ENCODE results near the gene PERCC1. TPM values are rescaled to one million over a fixed set of nuclear protein-coding genes. Genes with fewer than 3 reads are reported as not detected.

PERCC1 gene
- 1 to 10 TPM in 1 of 4 donors, not detected in 3; 1.2 TPM for total RNA-seq

DNA sequence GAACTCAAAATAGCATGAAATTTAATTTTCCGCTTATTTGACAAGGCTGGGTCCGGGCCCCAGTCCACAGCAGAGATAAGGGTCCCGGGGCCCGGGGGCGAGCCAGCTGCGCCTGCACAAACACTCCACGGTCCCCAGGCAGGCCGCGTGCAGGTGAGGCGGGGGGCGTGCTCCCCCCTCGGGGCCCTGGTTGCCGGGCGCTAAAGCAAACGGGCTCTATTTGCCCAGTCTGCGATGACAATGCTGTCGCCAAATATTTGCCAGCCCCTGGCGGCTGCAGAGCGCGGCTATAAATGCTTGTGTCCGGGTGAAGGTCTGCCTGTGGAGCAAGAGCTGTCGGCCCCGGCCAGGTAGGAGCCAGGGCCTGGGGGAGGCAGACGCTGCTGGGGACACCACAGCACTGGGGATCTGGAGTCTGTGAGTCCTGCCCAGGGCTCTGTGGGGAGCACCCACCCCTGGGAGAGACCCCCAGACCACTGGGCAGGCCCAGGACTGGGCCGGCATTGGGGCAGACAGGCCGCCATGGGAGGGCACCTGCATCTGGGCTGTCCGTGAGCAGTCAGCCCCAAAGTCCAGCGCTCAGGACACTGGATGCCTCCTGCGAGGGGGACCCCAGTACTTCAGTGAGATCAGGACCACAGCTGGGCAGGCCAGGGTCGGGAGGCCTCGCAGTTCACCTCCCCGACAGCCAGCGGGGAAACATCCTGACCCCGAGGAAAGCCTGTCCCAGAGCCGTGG, at the start of gene PERCC1:
Gene PERCC1 (plus strand): TSS at position 320 of the 738 bp plus-strand sequence. CDS start 1,516 bp downstream, outside the sequence.
- peaks cover 0 to 4% (median 2%) of the 10 kb centered on the region in 4 donors for H3K4me1 ChIP-seq
- DNase-seq: no peak
- no peaks in the 10 kb centered on the region for H3K36me3 ChIP-seq
- peaks cover 19% of the 10 kb centered on the region for H3K27me3 ChIP-seq
- 55% methylated on average over 29 of the region's 35 CpGs; no CpG with 5 or more reads in 1 of the 2 donors for WGBS, 2 donors (ENCODE audit: low coverage in 1 of 2)
- TF ChIP-seq POLR2AphosphoS5 (IDR thresholded peaks at IDR 0.05) (no peak), EP300 (IDR thresholded peaks at IDR 0.05; ENCODE audit: low read depth) (no peak), POLR2A (IDR thresholded peaks at IDR 0.05) (no peak)
- TF ChIP-seq, protein P1, sequence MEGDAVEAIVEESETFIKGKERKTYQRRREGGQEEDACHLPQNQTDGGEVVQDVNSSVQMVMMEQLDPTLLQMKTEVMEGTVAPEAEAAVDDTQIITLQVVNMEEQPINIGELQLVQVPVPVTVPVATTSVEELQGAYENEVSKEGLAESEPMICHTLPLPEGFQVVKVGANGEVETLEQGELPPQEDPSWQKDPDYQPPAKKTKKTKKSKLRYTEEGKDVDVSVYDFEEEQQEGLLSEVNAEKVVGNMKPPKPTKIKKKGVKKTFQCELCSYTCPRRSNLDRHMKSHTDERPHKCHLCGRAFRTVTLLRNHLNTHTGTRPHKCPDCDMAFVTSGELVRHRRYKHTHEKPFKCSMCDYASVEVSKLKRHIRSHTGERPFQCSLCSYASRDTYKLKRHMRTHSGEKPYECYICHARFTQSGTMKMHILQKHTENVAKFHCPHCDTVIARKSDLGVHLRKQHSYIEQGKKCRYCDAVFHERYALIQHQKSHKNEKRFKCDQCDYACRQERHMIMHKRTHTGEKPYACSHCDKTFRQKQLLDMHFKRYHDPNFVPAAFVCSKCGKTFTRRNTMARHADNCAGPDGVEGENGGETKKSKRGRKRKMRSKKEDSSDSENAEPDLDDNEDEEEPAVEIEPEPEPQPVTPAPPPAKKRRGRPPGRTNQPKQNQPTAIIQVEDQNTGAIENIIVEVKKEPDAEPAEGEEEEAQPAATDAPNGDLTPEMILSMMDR (IDR thresholded peaks at IDR 0.05): no peak
- H3K27ac ChIP-seq: no peak within 1 kb of the TSS
- intact Hi-C loops (cut with DNase I; ENCODE audit: low total_unique reads): no loop called here
- no peaks in the 10 kb centered on the region for H3K9me3 ChIP-seq
- no peak within 1 kb of the TSS for H3K4me3 ChIP-seq
- in situ Hi-C loops (cut with MboI; ENCODE audit: low pct_ligation_motif_present in 1 of 4, low pct_unique_long_range_greater_than_20kb in 1 of 4, low sequenced_read_pairs in 3 of 4): no loop called here

DNA sequence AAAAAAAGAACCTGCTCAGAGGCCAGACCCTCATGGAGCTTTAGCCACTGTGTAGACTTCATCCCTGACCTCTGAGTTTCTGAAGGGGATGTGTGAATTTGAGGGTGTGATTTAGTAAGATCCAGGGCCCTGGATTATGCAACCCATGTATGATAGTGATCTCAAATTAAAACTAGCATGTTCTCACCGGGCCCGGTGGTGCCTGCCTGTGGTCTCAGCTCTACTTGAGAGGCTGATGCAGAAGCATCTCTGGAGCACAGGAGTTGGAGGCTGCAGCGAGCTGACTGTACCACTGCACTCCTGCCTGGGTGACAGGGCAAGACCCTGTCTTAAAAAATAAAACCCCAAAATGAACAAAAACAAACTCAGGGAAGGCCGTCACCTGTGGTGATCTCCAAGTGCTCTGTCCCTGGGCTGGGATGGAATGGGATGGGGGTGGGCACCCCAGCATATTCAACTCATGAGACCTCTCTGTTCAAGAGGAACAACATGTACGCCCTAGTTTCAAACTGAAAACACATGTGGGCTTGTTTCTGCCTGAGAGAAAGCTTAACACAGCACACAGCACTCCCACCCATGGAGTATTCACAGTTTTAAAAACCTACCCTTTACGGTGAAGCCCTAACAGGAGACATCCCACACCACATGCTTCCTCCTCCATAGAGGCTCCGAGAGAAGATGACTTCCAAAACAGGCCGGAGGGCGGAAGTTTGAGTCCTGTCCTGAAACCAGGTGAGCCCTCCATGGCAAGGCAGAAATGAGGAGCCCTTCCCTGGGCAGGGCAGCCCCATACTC, 49.1 kb upstream of the PERCC1 start:
- Histone ChIP-seq H3K9me3 (no peaks in the 10 kb centered on the region), H3K4me1 (peaks cover 10 to 19% (median 15%) of the 10 kb centered on the region in 4 donors), H3K4me3 (no peak overlapping the region), H3K27ac (no peak overlapping the region), H3K27me3 (no peaks in the 10 kb centered on the region), H3K36me3 (peaks cover 0 to 14% (median 2%) of the 10 kb centered on the region in 4 donors)
- DNase-seq: no peak
- no peak for TF ChIP-seq POLR2A (IDR thresholded peaks at IDR 0.05)
- no peak for TF ChIP-seq EP300 (IDR thresholded peaks at IDR 0.05; ENCODE audit: low read depth)
- TF ChIP-seq POLR2AphosphoS5 (IDR thresholded peaks at IDR 0.05): no peak
- TF ChIP-seq, protein P1 (IDR thresholded peaks at IDR 0.05): no peak
- intact Hi-C loops (cut with DNase I; ENCODE audit: low total_unique reads) (no loop called here), in situ Hi-C loops (cut with MboI; ENCODE audit: low pct_ligation_motif_present in 1 of 4, low pct_unique_long_range_greater_than_20kb in 1 of 4, low sequenced_read_pairs in 3 of 4) (no loop called here)
- WGBS, 2 donors (ENCODE audit: low coverage in 1 of 2): 83% methylated on average over 9 of the region's 9 CpGs; no CpG with 5 or more reads in 1 of the 2 donors

DNA sequence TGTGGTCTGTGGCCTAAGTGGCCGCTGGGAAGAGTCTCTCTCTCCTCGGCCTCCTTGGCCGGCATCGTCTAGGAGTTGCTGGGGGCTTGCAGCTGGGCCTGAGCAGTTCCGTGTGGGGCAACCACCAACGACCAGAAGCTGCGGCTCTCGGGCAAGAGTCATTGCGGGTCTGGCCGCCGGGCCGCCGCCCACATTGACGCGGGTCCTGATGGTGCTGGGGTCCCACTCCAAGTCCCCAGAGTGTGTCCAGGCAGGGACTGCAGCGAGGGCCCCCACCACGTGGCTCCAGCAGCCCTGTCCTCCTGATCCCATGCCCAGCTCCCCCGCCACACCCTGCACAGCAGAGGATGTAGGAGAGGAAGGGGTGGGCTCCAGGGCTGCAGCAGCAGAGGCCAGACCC, 47.3 kb upstream of the PERCC1 start:
- Histone ChIP-seq H3K9me3 (no peaks in the 10 kb centered on the region), H3K27me3 (no peaks in the 10 kb centered on the region), H3K4me1 (peaks cover 8 to 16% (median 11%) of the 10 kb centered on the region in 4 donors), H3K36me3 (peaks cover 0 to 14% (median 2%) of the 10 kb centered on the region in 4 donors), H3K4me3 (no peak overlapping the region), H3K27ac (no peak overlapping the region)
- WGBS, 2 donors (ENCODE audit: low coverage in 1 of 2): 93% methylated on average over 3 of the region's 18 CpGs; no CpG with 5 or more reads in 1 of the 2 donors
- no peak for DNase-seq
- TF ChIP-seq EP300 (IDR thresholded peaks at IDR 0.05; ENCODE audit: low read depth): no peak
- TF ChIP-seq POLR2AphosphoS5 (IDR thresholded peaks at IDR 0.05): no peak
- TF ChIP-seq, protein P1 (IDR thresholded peaks at IDR 0.05): no peak
- TF ChIP-seq POLR2A (IDR thresholded peaks at IDR 0.05): no peak
- intact Hi-C loops (cut with DNase I; ENCODE audit: low total_unique reads): no loop called here
- in situ Hi-C loops (cut with MboI; ENCODE audit: low pct_ligation_motif_present in 1 of 4, low pct_unique_long_range_greater_than_20kb in 1 of 4, low sequenced_read_pairs in 3 of 4): no loop called here

DNA sequence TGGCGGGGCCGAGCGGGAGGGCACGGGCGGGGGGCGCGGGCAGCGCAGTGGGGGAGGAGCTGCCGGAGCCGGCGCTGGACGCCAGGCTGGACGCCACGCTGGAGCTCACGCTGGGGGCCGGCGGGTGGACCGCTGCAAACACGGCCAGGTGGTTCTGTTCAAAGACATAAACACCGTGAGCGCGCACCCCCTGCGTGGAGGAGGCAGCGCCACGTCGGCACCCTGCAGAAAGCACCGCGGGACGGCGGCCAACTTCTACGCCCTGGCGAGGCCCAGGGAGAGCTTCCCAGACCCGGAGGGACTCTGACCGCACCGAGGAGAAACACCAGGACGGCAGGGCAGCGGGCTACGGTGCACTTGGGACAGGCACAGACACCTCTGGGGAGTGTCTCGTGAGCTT, 45.6 kb upstream of the PERCC1 start:
- H3K36me3 ChIP-seq: peaks cover 0 to 19% (median 6%) of the 10 kb centered on the region in 4 donors
- intact Hi-C loops (cut with DNase I; ENCODE audit: low total_unique reads): no loop called here
- TF ChIP-seq, protein P1 (IDR thresholded peaks at IDR 0.05): no peak
- TF ChIP-seq POLR2AphosphoS5 (IDR thresholded peaks at IDR 0.05): no peak
- no peak for TF ChIP-seq EP300 (IDR thresholded peaks at IDR 0.05; ENCODE audit: low read depth)
- no peak for TF ChIP-seq POLR2A (IDR thresholded peaks at IDR 0.05)
- no peak overlapping the region for H3K27ac ChIP-seq
- no peaks in the 10 kb centered on the region for H3K27me3 ChIP-seq
- no peaks in the 10 kb centered on the region for H3K9me3 ChIP-seq
- DNase-seq: no peak
- in situ Hi-C loops (cut with MboI; ENCODE audit: low pct_ligation_motif_present in 1 of 4, low pct_unique_long_range_greater_than_20kb in 1 of 4, low sequenced_read_pairs in 3 of 4): no loop called here
- H3K4me1 ChIP-seq: peaks cover 0 to under 1% (median under 1%) of the 10 kb centered on the region in 4 donors
- 98% methylated on average over 39 of the region's 39 CpGs; no CpG with 5 or more reads in 1 of the 2 donors for WGBS, 2 donors (ENCODE audit: low coverage in 1 of 2)
- no peak overlapping the region for H3K4me3 ChIP-seq
